HL-60/S4 (cell line): ENCODE results near the gene CAPG.

Experiments used
- in situ Hi-C: fragments of 300-500 bp; cut with MboI; formaldehyde crosslinking; loops from 2 replicates; pipeline ENCODE4 v1.14.3; 2022; ENCODE audit warnings: low sequenced_read_pairs

CAPG gene

GRCh38 chr2:85439025-85439472, 28.9 kb upstream of the CAPG start:
- in situ Hi-C loops: no loop called here

- in situ Hi-C loops: no loop called here
These were observed 28.2 kb upstream of the CAPG start for GRCh38 chr2:85438201-85439024.

- in situ Hi-C loops: no loop called here
These were observed 27.5 kb upstream of the CAPG start for GRCh38 chr2:85437488-85438200.

- in situ Hi-C loops: no loop called here
These were observed 26.8 kb upstream of the CAPG start for GRCh38 chr2:85436836-85437487.

- in situ Hi-C loops: no loop called here
These were observed 26.0 kb upstream of the CAPG start for GRCh38 chr2:85435981-85436835.

GRCh38 chr2:85435220-85435958, 25.2 kb upstream of the CAPG start:
- in situ Hi-C loops: no loop called here

GRCh38 chr2:85434696-85435095, 24.5 kb upstream of the CAPG start:
- in situ Hi-C loops: no loop called here

GRCh38 chr2:85433511-85434089, 23.4 kb upstream of the CAPG start:
- in situ Hi-C loops: no loop called here

- in situ Hi-C loops: no loop called here
These were observed 21.5 kb upstream of the CAPG start for GRCh38 chr2:85431570-85432205.

- in situ Hi-C loops: no loop called here
These were observed 20.8 kb upstream of the CAPG start for GRCh38 chr2:85430752-85431569.

GRCh38 chr2:85429924-85430289, 19.7 kb upstream of the CAPG start:
- in situ Hi-C loops: no loop called here

- in situ Hi-C loops: no loop called here
These were observed 19.2 kb upstream of the CAPG start for GRCh38 chr2:85429213-85429923.

- in situ Hi-C loops: no loop called here
These were observed 18.2 kb upstream of the CAPG start for GRCh38 chr2:85428343-85428881.

- in situ Hi-C loops: no loop called here
These were observed 17.2 kb upstream of the CAPG start for GRCh38 chr2:85427300-85427835.

GRCh38 chr2:85425588-85425987, 15.4 kb upstream of the CAPG start:
- in situ Hi-C loops: no loop called here

GRCh38 chr2:85423525-85423924, 13.4 kb upstream of the CAPG start:
- in situ Hi-C loops: no loop called here

- in situ Hi-C loops: no loop called here
These were observed 11.9 kb upstream of the CAPG start for GRCh38 chr2:85422072-85422457.
